Measurements from ENCODE around the gene OR4A47. TPM values are rescaled to one million over a fixed set of nuclear protein-coding genes. Genes with fewer than 3 reads are reported as not detected.
"Not testable (repeated sequence)": the region's sequence is repeated elsewhere in the genome, so short reads cannot be mapped to it uniquely, and the experiment has no call there.

The OR4A47 gene, protein sequence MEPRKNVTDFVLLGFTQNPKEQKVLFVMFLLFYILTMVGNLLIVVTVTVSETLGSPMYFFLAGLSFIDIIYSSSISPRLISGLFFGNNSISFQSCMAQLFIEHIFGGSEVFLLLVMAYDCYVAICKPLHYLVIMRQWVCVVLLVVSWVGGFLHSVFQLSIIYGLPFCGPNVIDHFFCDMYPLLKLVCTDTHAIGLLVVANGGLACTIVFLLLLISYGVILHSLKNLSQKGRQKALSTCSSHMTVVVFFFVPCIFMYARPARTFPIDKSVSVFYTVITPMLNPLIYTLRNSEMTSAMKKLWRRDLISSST
- polyA plus RNA-seq: not detected in 3 replicates
- not detected for polyA plus RNA-seq (2011; ENCODE audit: low read depth)
- polyA plus RNA-seq (2011; cell fraction: cytosol; rRNA removed): not detected in 2 replicates
- polyA plus RNA-seq (2011; cell fraction: nucleus; rRNA removed): not detected in 2 replicates
- polyA plus RNA-seq (2012; ENCODE audit: low replicate concordance): not detected in 2 replicates
- polyA minus RNA-seq: not detected in 3 replicates
- polyA minus RNA-seq (2011; cell fraction: cytosol; rRNA and poly(A)+ RNA removed): not detected
- not detected in 2 replicates for polyA minus RNA-seq (2011; cell fraction: nucleus; rRNA and poly(A)+ RNA removed)

DNA sequence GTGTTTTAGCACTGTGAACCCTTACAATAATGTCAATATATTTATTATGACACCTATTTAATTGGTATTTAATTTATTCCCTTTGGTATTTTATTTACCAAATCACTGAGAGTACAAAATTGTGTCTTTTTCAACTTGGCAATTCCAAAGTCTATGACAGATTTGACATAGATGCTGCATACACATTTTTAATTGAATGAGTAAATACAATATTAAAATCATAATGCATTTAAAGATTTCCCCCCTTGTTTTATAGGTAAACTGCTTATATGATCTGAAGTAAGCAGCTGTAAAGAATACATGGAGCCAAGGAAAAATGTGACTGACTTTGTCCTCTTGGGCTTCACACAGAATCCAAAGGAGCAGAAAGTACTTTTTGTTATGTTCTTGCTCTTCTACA, at the start of gene OR4A47:
Gene OR4A47, plus strand, starts transcription at position 301 of the 400 bp plus-strand sequence. Its CDS starts 0 bp downstream, at position 301.
- dilution Hi-C loops (cut with MboI; ENCODE audit: extremely low pct_ligation_motif_present, low sequenced_read_pairs): not testable (repeated sequence)

DNA sequence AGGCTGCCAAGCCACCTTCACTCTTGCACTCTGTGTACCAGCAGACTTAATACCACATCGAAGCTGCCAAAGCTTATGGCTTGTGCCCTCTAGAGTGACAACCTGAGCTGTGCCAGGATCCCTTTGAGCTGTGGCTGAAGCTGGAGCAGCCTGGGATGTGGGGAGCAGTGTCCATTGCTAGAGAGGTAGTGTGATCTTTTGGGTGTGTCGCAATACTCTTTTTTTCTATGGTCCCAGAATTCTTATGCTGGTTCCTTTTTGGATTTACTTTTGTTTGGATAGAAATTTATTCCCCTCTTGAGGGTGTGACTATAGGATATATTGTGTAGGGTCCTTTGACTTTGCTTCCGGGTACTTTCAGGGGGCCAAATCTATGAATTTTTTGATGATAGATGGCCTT, 32.7 kb upstream of the OR4A47 start:
- H2AFZ ChIP-seq (ENCODE audit: control insufficient read depth, low read length); H3K4me1 ChIP-seq (ENCODE audit: control insufficient read depth, extremely low read depth, insufficient read depth, low read length); H3K79me2 ChIP-seq (ENCODE audit: control insufficient read depth, insufficient read depth, low read length); H3K4me2 ChIP-seq (ENCODE audit: control insufficient read depth, extremely low read depth, insufficient read depth, low read depth, low read length); H3K9me3 ChIP-seq (ENCODE audit: control insufficient read depth, low read depth, low read length); H3K9me1 ChIP-seq (ENCODE audit: control insufficient read depth, extremely low read depth, insufficient read depth, low read length); FAIRE-seq; dilution Hi-C loops (cut with MboI; ENCODE audit: extremely low pct_ligation_motif_present, low sequenced_read_pairs); H3K27ac ChIP-seq (ENCODE audit: control insufficient read depth, insufficient read depth, low read length); DNase-seq (ENCODE audit: low read depth, low spot score); H3K4me3 ChIP-seq (ENCODE audit: control insufficient read depth in 2 of 3, extremely low read depth in 1 of 3, insufficient read depth in 2 of 3, low read depth in 1 of 3, low read length in 3 of 3); H3K9ac ChIP-seq (ENCODE audit: control insufficient read depth, extremely low read depth, insufficient read depth, low read length); H3K27me3 ChIP-seq (ENCODE audit: control insufficient read depth, extremely low read depth, insufficient read depth, low read length); H4K20me1 ChIP-seq (ENCODE audit: control insufficient read depth, extremely low read depth, insufficient read depth, low read length); H3K36me3 ChIP-seq (ENCODE audit: control insufficient read depth in 2 of 2, extremely low read depth in 1 of 2, insufficient read depth in 2 of 2, low read length in 2 of 2): not testable (repeated sequence)

More for the DNA sequence above, at the start of gene OR4A47:
- not testable (repeated sequence) for H3K4me2 ChIP-seq (ENCODE audit: control insufficient read depth, extremely low read depth, insufficient read depth, low read depth, low read length); H3K9me3 ChIP-seq (ENCODE audit: control insufficient read depth, low read depth, low read length); DNase-seq (ENCODE audit: low read depth, low spot score); H3K9me1 ChIP-seq (ENCODE audit: control insufficient read depth, extremely low read depth, insufficient read depth, low read length); H3K36me3 ChIP-seq (ENCODE audit: control insufficient read depth in 2 of 2, extremely low read depth in 1 of 2, insufficient read depth in 2 of 2, low read length in 2 of 2); H3K4me1 ChIP-seq (ENCODE audit: control insufficient read depth, extremely low read depth, insufficient read depth, low read length); H3K79me2 ChIP-seq (ENCODE audit: control insufficient read depth, insufficient read depth, low read length); FAIRE-seq; H3K4me3 ChIP-seq (ENCODE audit: control insufficient read depth in 2 of 3, extremely low read depth in 1 of 3, insufficient read depth in 2 of 3, low read depth in 1 of 3, low read length in 3 of 3); H3K9ac ChIP-seq (ENCODE audit: control insufficient read depth, extremely low read depth, insufficient read depth, low read length); H4K20me1 ChIP-seq (ENCODE audit: control insufficient read depth, extremely low read depth, insufficient read depth, low read length); H2AFZ ChIP-seq (ENCODE audit: control insufficient read depth, low read length); H3K27me3 ChIP-seq (ENCODE audit: control insufficient read depth, extremely low read depth, insufficient read depth, low read length); H3K27ac ChIP-seq (ENCODE audit: control insufficient read depth, insufficient read depth, low read length)

DNA sequence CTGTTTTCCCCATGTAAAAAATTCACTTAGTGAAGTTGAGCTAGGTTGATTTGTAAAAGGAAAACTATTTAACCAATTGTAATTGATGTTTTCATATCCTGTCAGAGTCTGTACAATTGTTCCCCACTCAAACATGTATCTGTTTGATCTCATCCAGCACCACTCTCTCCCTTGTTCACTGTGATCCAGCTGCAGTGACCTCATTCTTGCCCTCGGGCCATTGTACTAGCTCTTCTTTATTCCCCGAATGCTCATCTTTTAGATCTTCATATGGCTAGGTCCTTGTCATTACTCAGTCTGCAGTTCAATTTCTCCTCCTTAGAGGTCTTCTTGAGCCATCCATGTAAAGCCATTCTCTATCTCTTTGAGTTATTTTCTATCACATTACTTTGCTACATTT, 14.6 kb upstream of the OR4A47 start:
- DNase-seq (ENCODE audit: low read depth, low spot score); H3K36me3 ChIP-seq (ENCODE audit: control insufficient read depth in 2 of 2, extremely low read depth in 1 of 2, insufficient read depth in 2 of 2, low read length in 2 of 2); H3K27ac ChIP-seq (ENCODE audit: control insufficient read depth, insufficient read depth, low read length); H2AFZ ChIP-seq (ENCODE audit: control insufficient read depth, low read length); H3K9me3 ChIP-seq (ENCODE audit: control insufficient read depth, low read depth, low read length); H3K9me1 ChIP-seq (ENCODE audit: control insufficient read depth, extremely low read depth, insufficient read depth, low read length); H4K20me1 ChIP-seq (ENCODE audit: control insufficient read depth, extremely low read depth, insufficient read depth, low read length); H3K79me2 ChIP-seq (ENCODE audit: control insufficient read depth, insufficient read depth, low read length); H3K4me1 ChIP-seq (ENCODE audit: control insufficient read depth, extremely low read depth, insufficient read depth, low read length); dilution Hi-C loops (cut with MboI; ENCODE audit: extremely low pct_ligation_motif_present, low sequenced_read_pairs); H3K27me3 ChIP-seq (ENCODE audit: control insufficient read depth, extremely low read depth, insufficient read depth, low read length); H3K4me2 ChIP-seq (ENCODE audit: control insufficient read depth, extremely low read depth, insufficient read depth, low read depth, low read length); H3K4me3 ChIP-seq (ENCODE audit: control insufficient read depth in 2 of 3, extremely low read depth in 1 of 3, insufficient read depth in 2 of 3, low read depth in 1 of 3, low read length in 3 of 3); H3K9ac ChIP-seq (ENCODE audit: control insufficient read depth, extremely low read depth, insufficient read depth, low read length): not testable (repeated sequence)
- FAIRE-seq: peak; percentile 41

DNA sequence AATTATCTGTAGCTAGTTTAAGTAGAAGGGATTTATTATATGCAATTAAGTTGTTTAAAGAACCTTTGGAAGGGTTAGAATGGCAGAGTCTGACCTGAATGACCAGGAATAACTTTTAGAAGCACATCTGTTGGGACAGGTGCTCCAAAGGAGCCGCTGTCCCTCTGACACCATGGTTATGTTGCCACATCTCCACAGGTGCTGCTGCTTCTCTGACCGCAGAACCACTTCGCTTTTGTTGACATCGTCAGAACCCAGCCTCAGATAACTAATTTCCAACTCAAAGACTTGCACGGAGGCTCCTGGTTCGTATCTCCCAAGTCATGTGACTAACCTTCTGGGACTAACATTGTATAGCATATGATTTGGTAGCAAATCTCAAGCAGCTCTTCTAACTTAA, 13.9 kb upstream of the OR4A47 start:
- H3K9me1 ChIP-seq (ENCODE audit: control insufficient read depth, extremely low read depth, insufficient read depth, low read length); H3K4me1 ChIP-seq (ENCODE audit: control insufficient read depth, extremely low read depth, insufficient read depth, low read length); H4K20me1 ChIP-seq (ENCODE audit: control insufficient read depth, extremely low read depth, insufficient read depth, low read length); FAIRE-seq; H3K36me3 ChIP-seq (ENCODE audit: control insufficient read depth in 2 of 2, extremely low read depth in 1 of 2, insufficient read depth in 2 of 2, low read length in 2 of 2); H3K27ac ChIP-seq (ENCODE audit: control insufficient read depth, insufficient read depth, low read length); H3K9me3 ChIP-seq (ENCODE audit: control insufficient read depth, low read depth, low read length); DNase-seq (ENCODE audit: low read depth, low spot score); H2AFZ ChIP-seq (ENCODE audit: control insufficient read depth, low read length); H3K79me2 ChIP-seq (ENCODE audit: control insufficient read depth, insufficient read depth, low read length); H3K27me3 ChIP-seq (ENCODE audit: control insufficient read depth, extremely low read depth, insufficient read depth, low read length); dilution Hi-C loops (cut with MboI; ENCODE audit: extremely low pct_ligation_motif_present, low sequenced_read_pairs); H3K4me3 ChIP-seq (ENCODE audit: control insufficient read depth in 2 of 3, extremely low read depth in 1 of 3, insufficient read depth in 2 of 3, low read depth in 1 of 3, low read length in 3 of 3); H3K9ac ChIP-seq (ENCODE audit: control insufficient read depth, extremely low read depth, insufficient read depth, low read length); H3K4me2 ChIP-seq (ENCODE audit: control insufficient read depth, extremely low read depth, insufficient read depth, low read depth, low read length): not testable (repeated sequence)

DNA sequence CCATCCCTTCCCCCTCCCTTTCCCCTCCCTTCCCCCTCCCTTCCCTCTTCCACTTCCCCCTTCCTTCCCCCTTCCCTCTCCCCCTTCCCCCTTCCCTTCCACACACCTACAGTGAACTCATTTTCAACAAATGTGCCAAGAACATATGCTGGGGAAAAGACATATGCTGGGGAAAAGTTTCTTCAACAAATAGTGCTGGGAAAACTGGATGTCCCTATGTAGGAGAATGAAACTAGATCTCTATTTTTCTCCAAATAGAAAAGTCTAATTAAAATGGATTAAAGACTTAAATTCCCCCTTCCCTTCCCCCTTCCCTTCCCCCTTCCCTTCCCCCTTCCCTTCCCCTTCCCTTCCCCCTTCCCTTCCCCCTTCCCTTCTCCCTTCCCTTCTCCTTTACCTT, 17.6 kb downstream of the OR4A47 start:
- H3K4me3 ChIP-seq (ENCODE audit: control insufficient read depth in 2 of 3, extremely low read depth in 1 of 3, insufficient read depth in 2 of 3, low read depth in 1 of 3, low read length in 3 of 3); H3K27ac ChIP-seq (ENCODE audit: control insufficient read depth, insufficient read depth, low read length); H3K4me2 ChIP-seq (ENCODE audit: control insufficient read depth, extremely low read depth, insufficient read depth, low read depth, low read length); H4K20me1 ChIP-seq (ENCODE audit: control insufficient read depth, extremely low read depth, insufficient read depth, low read length); DNase-seq (ENCODE audit: low read depth, low spot score); H2AFZ ChIP-seq (ENCODE audit: control insufficient read depth, low read length); FAIRE-seq; H3K9me3 ChIP-seq (ENCODE audit: control insufficient read depth, low read depth, low read length); H3K79me2 ChIP-seq (ENCODE audit: control insufficient read depth, insufficient read depth, low read length); H3K36me3 ChIP-seq (ENCODE audit: control insufficient read depth in 2 of 2, extremely low read depth in 1 of 2, insufficient read depth in 2 of 2, low read length in 2 of 2); dilution Hi-C loops (cut with MboI; ENCODE audit: extremely low pct_ligation_motif_present, low sequenced_read_pairs); H3K4me1 ChIP-seq (ENCODE audit: control insufficient read depth, extremely low read depth, insufficient read depth, low read length); H3K9me1 ChIP-seq (ENCODE audit: control insufficient read depth, extremely low read depth, insufficient read depth, low read length); H3K9ac ChIP-seq (ENCODE audit: control insufficient read depth, extremely low read depth, insufficient read depth, low read length); H3K27me3 ChIP-seq (ENCODE audit: control insufficient read depth, extremely low read depth, insufficient read depth, low read length): not testable (repeated sequence)

Measured in keratinocyte (primary cell).